ENCODE measurements around the gene HIRA. TPM values are rescaled to one million over a fixed set of nuclear protein-coding genes. Genes with fewer than 3 reads are reported as not detected.
A peak's percentile ranks its signal among the peaks of the same experiment; 100 is the strongest.

The HIRA gene
- total and polyA plus RNA-seq, 9 of the 15 experiments (the other 6 are each of a cell fraction or from before 2014, with no cell fraction given), result 0.96 to 132 (median 58.4) TPM

- TF ChIP-seq, protein P1, sequence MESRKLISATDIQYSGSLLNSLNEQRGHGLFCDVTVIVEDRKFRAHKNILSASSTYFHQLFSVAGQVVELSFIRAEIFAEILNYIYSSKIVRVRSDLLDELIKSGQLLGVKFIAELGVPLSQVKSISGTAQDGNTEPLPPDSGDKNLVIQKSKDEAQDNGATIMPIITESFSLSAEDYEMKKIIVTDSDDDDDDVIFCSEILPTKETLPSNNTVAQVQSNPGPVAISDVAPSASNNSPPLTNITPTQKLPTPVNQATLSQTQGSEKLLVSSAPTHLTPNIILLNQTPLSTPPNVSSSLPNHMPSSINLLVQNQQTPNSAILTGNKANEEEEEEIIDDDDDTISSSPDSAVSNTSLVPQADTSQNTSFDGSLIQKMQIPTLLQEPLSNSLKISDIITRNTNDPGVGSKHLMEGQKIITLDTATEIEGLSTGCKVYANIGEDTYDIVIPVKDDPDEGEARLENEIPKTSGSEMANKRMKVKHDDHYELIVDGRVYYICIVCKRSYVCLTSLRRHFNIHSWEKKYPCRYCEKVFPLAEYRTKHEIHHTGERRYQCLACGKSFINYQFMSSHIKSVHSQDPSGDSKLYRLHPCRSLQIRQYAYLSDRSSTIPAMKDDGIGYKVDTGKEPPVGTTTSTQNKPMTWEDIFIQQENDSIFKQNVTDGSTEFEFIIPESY (CRISPR knock-in tag; IDR thresholded peaks at IDR 0.05), result no peak
- TF ChIP-seq ZNF212 (CRISPR knock-in tag; IDR thresholded peaks at IDR 0.05) (no peak), ZNF764 (CRISPR knock-in tag; IDR thresholded peaks at IDR 0.05; ENCODE audit: low read depth) (no peak), TOE1 (IDR thresholded peaks at IDR 0.05; ENCODE audit: borderline replicate concordance) (no peak), TOE1 (CRISPR knock-in tag; IDR thresholded peaks at IDR 0.05; ENCODE audit: borderline replicate concordance, low read depth) (peak; percentile 68), ZNF778 (CRISPR knock-in tag; IDR thresholded peaks at IDR 0.05) (no peak), MLX (CRISPR knock-in tag; conservative IDR thresholded peaks at IDR 0.05) (no peak), BHLHE40 (IDR thresholded peaks at IDR 0.05; ENCODE audit: low read length) (peak; percentile 81), ATF4 (CRISPR knock-in tag; IDR thresholded peaks at IDR 0.05) (peak; percentile 55; the same call in 1 of the 2 replicates), FOXP1 (CRISPR knock-in tag; IDR thresholded peaks at IDR 0.05) (no peak), ZNF436 (CRISPR knock-in tag; IDR thresholded peaks at IDR 0.05) (no peak; the same call in 1 of the 2 replicates), MBD2 (IDR thresholded peaks at IDR 0.05; ENCODE audit: borderline replicate concordance, low read depth) (peak; percentile 77), ZNF133 (CRISPR knock-in tag; IDR thresholded peaks at IDR 0.05) (peak; percentile 84; the same call in 1 of the 2 replicates), PTTG1 (tag; IDR thresholded peaks at IDR 0.05; ENCODE audit: low read depth) (no peak), POLR2AphosphoS5 (IDR thresholded peaks at IDR 0.05; ENCODE audit: control insufficient read depth, insufficient read depth, low read depth, low read length) (no peak)
- TF ChIP-seq, protein P2, sequence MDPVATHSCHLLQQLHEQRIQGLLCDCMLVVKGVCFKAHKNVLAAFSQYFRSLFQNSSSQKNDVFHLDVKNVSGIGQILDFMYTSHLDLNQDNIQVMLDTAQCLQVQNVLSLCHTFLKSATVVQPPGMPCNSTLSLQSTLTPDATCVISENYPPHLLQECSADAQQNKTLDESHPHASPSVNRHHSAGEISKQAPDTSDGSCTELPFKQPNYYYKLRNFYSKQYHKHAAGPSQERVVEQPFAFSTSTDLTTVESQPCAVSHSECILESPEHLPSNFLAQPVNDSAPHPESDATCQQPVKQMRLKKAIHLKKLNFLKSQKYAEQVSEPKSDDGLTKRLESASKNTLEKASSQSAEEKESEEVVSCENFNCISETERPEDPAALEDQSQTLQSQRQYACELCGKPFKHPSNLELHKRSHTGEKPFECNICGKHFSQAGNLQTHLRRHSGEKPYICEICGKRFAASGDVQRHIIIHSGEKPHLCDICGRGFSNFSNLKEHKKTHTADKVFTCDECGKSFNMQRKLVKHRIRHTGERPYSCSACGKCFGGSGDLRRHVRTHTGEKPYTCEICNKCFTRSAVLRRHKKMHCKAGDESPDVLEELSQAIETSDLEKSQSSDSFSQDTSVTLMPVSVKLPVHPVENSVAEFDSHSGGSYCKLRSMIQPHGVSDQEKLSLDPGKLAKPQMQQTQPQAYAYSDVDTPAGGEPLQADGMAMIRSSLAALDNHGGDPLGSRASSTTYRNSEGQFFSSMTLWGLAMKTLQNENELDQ (CRISPR knock-in tag; IDR thresholded peaks at IDR 0.05; ENCODE audit: borderline replicate concordance), result no peak
- TF ChIP-seq, protein P3, sequence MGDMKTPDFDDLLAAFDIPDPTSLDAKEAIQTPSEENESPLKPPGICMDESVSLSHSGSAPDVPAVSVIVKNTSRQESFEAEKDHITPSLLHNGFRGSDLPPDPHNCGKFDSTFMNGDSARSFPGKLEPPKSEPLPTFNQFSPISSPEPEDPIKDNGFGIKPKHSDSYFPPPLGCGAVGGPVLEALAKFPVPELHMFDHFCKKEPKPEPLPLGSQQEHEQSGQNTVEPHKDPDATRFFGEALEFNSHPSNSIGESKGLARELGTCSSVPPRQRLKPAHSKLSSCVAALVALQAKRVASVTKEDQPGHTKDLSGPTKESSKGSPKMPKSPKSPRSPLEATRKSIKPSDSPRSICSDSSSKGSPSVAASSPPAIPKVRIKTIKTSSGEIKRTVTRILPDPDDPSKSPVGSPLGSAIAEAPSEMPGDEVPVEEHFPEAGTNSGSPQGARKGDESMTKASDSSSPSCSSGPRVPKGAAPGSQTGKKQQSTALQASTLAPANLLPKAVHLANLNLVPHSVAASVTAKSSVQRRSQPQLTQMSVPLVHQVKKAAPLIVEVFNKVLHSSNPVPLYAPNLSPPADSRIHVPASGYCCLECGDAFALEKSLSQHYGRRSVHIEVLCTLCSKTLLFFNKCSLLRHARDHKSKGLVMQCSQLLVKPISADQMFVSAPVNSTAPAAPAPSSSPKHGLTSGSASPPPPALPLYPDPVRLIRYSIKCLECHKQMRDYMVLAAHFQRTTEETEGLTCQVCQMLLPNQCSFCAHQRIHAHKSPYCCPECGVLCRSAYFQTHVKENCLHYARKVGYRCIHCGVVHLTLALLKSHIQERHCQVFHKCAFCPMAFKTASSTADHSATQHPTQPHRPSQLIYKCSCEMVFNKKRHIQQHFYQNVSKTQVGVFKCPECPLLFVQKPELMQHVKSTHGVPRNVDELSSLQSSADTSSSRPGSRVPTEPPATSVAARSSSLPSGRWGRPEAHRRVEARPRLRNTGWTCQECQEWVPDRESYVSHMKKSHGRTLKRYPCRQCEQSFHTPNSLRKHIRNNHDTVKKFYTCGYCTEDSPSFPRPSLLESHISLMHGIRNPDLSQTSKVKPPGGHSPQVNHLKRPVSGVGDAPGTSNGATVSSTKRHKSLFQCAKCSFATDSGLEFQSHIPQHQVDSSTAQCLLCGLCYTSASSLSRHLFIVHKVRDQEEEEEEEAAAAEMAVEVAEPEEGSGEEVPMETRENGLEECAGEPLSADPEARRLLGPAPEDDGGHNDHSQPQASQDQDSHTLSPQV (IDR thresholded peaks at IDR 0.05), result no peak
Measured at GRCh38 chr22:19419464-19420178, 11.9 kb downstream of the HIRA start (continued).
